Measurements from ENCODE around the gene KBTBD12. TPM values are rescaled to one million over a fixed set of nuclear protein-coding genes. Genes with fewer than 3 reads are reported as not detected.

The KBTBD12 gene
- polyA plus RNA-seq, 1 of the 3 experiments (the other 2 are of a cell fraction): not detected

- no peak for DNase-seq
- Histone ChIP-seq H3K4me3 (ENCODE audit: low read depth in 2 of 2, low read length in 1 of 2) (no peak overlapping the region), H3K4me1 (ENCODE audit: control insufficient read depth in 1 of 2, insufficient read depth in 2 of 2, low read depth in 1 of 2, low read length in 1 of 2) (peaks cover 0 to 9% of the 10 kb centered on the region in 2 experiments; a peak in 1 of 4 replicates), H2AFZ (ENCODE audit: low read depth) (no peak overlapping the region), H3K9me2 (no peaks in the 10 kb centered on the region), H4K20me1 (ENCODE audit: insufficient read depth) (no peaks in the 10 kb centered on the region), H3K79me2 (ENCODE audit: insufficient read depth) (no peaks in the 10 kb centered on the region), H3K27me3 (ENCODE audit: insufficient read depth) (no peaks in the 10 kb centered on the region), H3K4me2 (no peak overlapping the region), H3K9ac (no peak overlapping the region), H3F3A (replicated peaks; ENCODE audit: insufficient read depth) (no peaks in the 10 kb centered on the region), H3K9me3 (no peaks in the 10 kb centered on the region), H3K36me3 (replicated peaks in 1 of 2; ENCODE audit: control insufficient read depth in 1 of 2, insufficient read depth in 2 of 2, low read length in 1 of 2) (no peaks in the 10 kb centered on the region), H3K27ac (ENCODE audit: low read depth in 2 of 2, low read length in 1 of 2) (no peak overlapping the region)
- ChIA-PET CTCF (interaction anchor here (1.0 kb wide), 1 partner anchor 8 kb away, joined by 6 read pairs; no protein-coding TSS in a partner anchor), POLR2A (no interaction called here)
- no peak for TF ChIP-seq EZH2phosphoT487 (IDR thresholded peaks at IDR 0.05; ENCODE audit: borderline replicate concordance, low read depth)
- no peak for TF ChIP-seq MEF2A (IDR thresholded peaks at IDR 0.05; ENCODE audit: borderline replicate concordance, low read depth)
- TF ChIP-seq FOXJ3 (CRISPR knock-in tag; IDR thresholded peaks at IDR 0.05): no peak
- TF ChIP-seq SMC3 (IDR thresholded peaks at IDR 0.05; ENCODE audit: low read depth, low read length): no peak
- no peak for TF ChIP-seq RFX5 (IDR thresholded peaks at IDR 0.05; ENCODE audit: low read length)
- no peak for TF ChIP-seq EP300 (IDR thresholded peaks at IDR 0.05; ENCODE audit: borderline replicate concordance in 1 of 2, low read depth in 1 of 2, low read length in 1 of 2)
- no peak for TF ChIP-seq NFIC (IDR thresholded peaks at IDR 0.05; ENCODE audit: borderline replicate concordance)
- TF ChIP-seq REST (IDR thresholded peaks at IDR 0.05; ENCODE audit: low read depth, low read length): no peak
- TF ChIP-seq TEAD4 (IDR thresholded peaks at IDR 0.05; ENCODE audit: borderline replicate concordance, insufficient read depth): no peak
- TF ChIP-seq CTCF (IDR thresholded peaks at IDR 0.05): no peak
- no peak for TF ChIP-seq NRF1 (IDR thresholded peaks at IDR 0.05; ENCODE audit: low read depth, low read length)
- no peak for TF ChIP-seq RXRA (IDR thresholded peaks at IDR 0.05; ENCODE audit: borderline replicate concordance, low read depth)
- no peak for TF ChIP-seq GATA2 (CRISPR knock-in tag; IDR thresholded peaks at IDR 0.05)
- no peak for TF ChIP-seq FOXM1 (IDR thresholded peaks at IDR 0.05; ENCODE audit: low read depth)
- no peak for TF ChIP-seq YY1 (IDR thresholded peaks at IDR 0.05; ENCODE audit: low read depth)
- TF ChIP-seq ELF1 (IDR thresholded peaks at IDR 0.05): no peak
- no peak for TF ChIP-seq ZBTB33 (IDR thresholded peaks at IDR 0.05; ENCODE audit: borderline replicate concordance, low read depth)
- TF ChIP-seq FOSL2 (IDR thresholded peaks at IDR 0.05; ENCODE audit: borderline replicate concordance, low read depth): no peak
- no peak for TF ChIP-seq IRF3 (IDR thresholded peaks at IDR 0.05; ENCODE audit: low read depth, low read length)
- 38% methylated on average over 2 of the region's 2 CpGs for WGBS (ENCODE audit: low lambda C conversion rate)
These were observed 63.6 kb downstream of the KBTBD12 start for GRCh38 chr3:127978636-127979035.
